Sigmoid colon (tissue), 4 donors: ENCODE data around the gene TGFBI.

Source experiments
- CTCF ChIP-seq, 4 experiments: fragments of 450-650 bp in 3 of 4; fragments of 200-600 bp in 1 of 4; IDR thresholded peaks; one replicate each; pipeline ENCODE4 v1.5.1; 2016 to 2019; ENCODE audit warnings: antibody characterized with exemption in 4 of 4, mild to moderate bottlenecking in 3 of 4, moderate library complexity in 2 of 4
- EP300 ChIP-seq, 4 donors: sonication (generic); formaldehyde crosslinking; IDR thresholded peaks; one replicate each; pipeline ENCODE4 v1.6.1; 2017; ENCODE audit warnings: antibody characterized with exemption in 4 of 4
- POLR2A ChIP-seq, 2 donors: fragments of 450-650 bp; IDR thresholded peaks; one replicate each; pipeline ENCODE4 v1.6.1; 2016; ENCODE audit warnings: antibody characterized with exemption in 2 of 2, mild to moderate bottlenecking in 2 of 2, moderate library complexity in 2 of 2
- POLR2AphosphoS5 ChIP-seq, 4 donors: sonication (generic); formaldehyde crosslinking; IDR thresholded peaks; one replicate each; pipeline ENCODE4 v1.6.1; 2017; ENCODE audit warnings: antibody characterized with exemption in 4 of 4

- TF ChIP-seq CTCF (IDR thresholded peaks at IDR 0.05): no peak
- no peak for TF ChIP-seq EP300 (IDR thresholded peaks at IDR 0.05)
- TF ChIP-seq POLR2A (IDR thresholded peaks at IDR 0.05): no peak
- no peak for TF ChIP-seq POLR2AphosphoS5 (IDR thresholded peaks at IDR 0.05)
Observed at GRCh38 chr5:136067422-136067821, 38.6 kb downstream of the TGFBI start.
